Common myeloid progenitor, CD34-positive (primary cell): ENCODE results near the gene TMUB1.

Experiments used
- CTCF ChIA-PET: fragments of 350-600 bp; sonication (Branson Sonifier 250); formaldehyde crosslinking; loops from one replicate; lab custom pipeline; 2021; ENCODE audit warnings: antibody characterized with exemption; lab: Charles Lee
- POLR2A ChIA-PET: fragments of 350-600 bp; sonication (Branson Sonifier 250); formaldehyde crosslinking; loops from one replicate; lab custom pipeline; 2021; ENCODE audit warnings: antibody characterized with exemption; lab: Charles Lee
- DNase-seq, 3 donors: peaks; one replicate each; pipeline versions ENCODE4 v3.0.0 to v3.0.0-alpha.2; 2013
- H3K27ac ChIP-seq, 2 experiments: 1 replicate in 1 of 2; 2 replicates in 1 of 2; pipeline ENCODE4 v1.7.0; 2013; ENCODE audit warnings: inconsistent platforms in 2 of 2, low read length in 2 of 2, mild to moderate bottlenecking in 2 of 2, low read depth in 1 of 2, moderate library complexity in 1 of 2; ENCODE audit not compliant: severe bottlenecking in 2 of 2, insufficient read depth in 1 of 2, poor library complexity in 1 of 2
- H3K27me3 ChIP-seq, 5 experiments: replicated peaks in 2 of 5; 1 replicate in 3 of 5; 2 replicates in 2 of 5; pipeline versions ENCODE4 v1.6.1 to v1.7.0; 2013; ENCODE audit warnings: low read length in 4 of 5, mild to moderate bottlenecking in 2 of 5, moderate library complexity in 2 of 5, inconsistent platforms in 1 of 5; ENCODE audit not compliant: insufficient read depth in 5 of 5, control insufficient read depth in 4 of 5
- H3K36me3 ChIP-seq, 4 experiments: 1 replicate in 2 of 4; 2 replicates in 2 of 4; pipeline versions ENCODE4 v1.6.1 to v1.7.0; 2013; ENCODE audit warnings: low read length in 3 of 4, control low read depth in 1 of 4, mild to moderate bottlenecking in 1 of 4; ENCODE audit not compliant: control insufficient read depth in 4 of 4, insufficient read depth in 4 of 4
- H3K4me1 ChIP-seq, 4 experiments: 1 replicate in 3 of 4; 2 replicates in 1 of 4; pipeline versions ENCODE4 v1.6.1 to v1.7.1; 2013; ENCODE audit warnings: low read length in 3 of 4, mild to moderate bottlenecking in 3 of 4, control low read depth in 1 of 4, inconsistent platforms in 1 of 4, moderate library complexity in 1 of 4; ENCODE audit not compliant: control insufficient read depth in 4 of 4, insufficient read depth in 4 of 4; ENCODE audit errors: control extremely low read depth in 1 of 4
- H3K4me3 ChIP-seq, 7 experiments: 1 replicate in 4 of 7; 2 replicates in 3 of 7; pipeline versions ENCODE4 v1.5.1 to v1.7.0; 2013; ENCODE audit warnings: mild to moderate bottlenecking in 7 of 7, low read length in 6 of 7, moderate library complexity in 6 of 7, inconsistent platforms in 2 of 7, low read depth in 2 of 7, control low read depth in 1 of 7; ENCODE audit not compliant: insufficient read depth in 4 of 7, control insufficient read depth in 1 of 7; ENCODE audit errors: extremely low read depth in 1 of 7
- H3K9me3 ChIP-seq, 5 experiments: 1 replicate in 4 of 5; 2 replicates in 1 of 5; pipeline versions ENCODE4 v1.6.1 to v1.7.1; 2013; ENCODE audit warnings: low read length in 4 of 5, mild to moderate bottlenecking in 2 of 5, inconsistent platforms in 1 of 5, low read depth in 1 of 5, moderate library complexity in 1 of 5; ENCODE audit not compliant: control insufficient read depth in 4 of 5, insufficient read depth in 2 of 5; ENCODE audit errors: control extremely low read depth in 1 of 5
- whole genome bisulfite sequencing: methylation state at CpG from one replicate; pipeline ENCODE4 v1.1.5; 2013; ENCODE audit not compliant: insufficient coverage; 5-methylcytosine and 5-hydroxymethylcytosine counted together

The TMUB1 gene

DNA sequence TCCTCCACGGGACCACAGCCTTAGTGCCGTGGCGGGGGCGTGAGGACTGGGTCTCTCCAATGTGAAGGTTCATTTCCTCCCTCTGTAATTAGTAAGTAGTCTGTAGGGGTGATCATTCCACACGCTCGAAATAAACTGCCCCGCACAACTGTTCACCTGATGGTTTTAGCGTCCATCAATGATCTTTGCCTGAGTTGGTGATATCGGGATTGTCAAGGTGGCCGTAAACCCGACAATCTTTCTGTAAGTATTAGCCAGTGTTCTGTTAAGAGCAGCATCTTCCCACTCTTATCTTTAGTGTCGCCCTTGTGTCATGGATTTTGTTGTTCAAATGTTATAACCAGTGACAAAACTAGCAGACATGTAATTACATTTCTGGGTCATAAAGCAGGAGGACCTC, 20.7 kb upstream of the TMUB1 start:
- H3K4me1 ChIP-seq: peaks cover 0 to 25% (median 12%) of the 10 kb centered on the region in 4 experiments
- no peaks in the 10 kb centered on the region for H3K9me3 ChIP-seq
- 97% methylated on average over 11 of the region's 12 CpGs for WGBS
- ChIA-PET CTCF (interaction anchor here (0.6 to 5.2 kb wide), 7 partner anchors 9 to 352 kb away, joined by 3 to 72 read pairs (median 4); no protein-coding TSS in a partner anchor), POLR2A (interaction anchor here (1.1 to 1.3 kb wide), 2 partner anchors 14 to 94 kb away, joined by 3 read pairs; no protein-coding TSS in a partner anchor)
- peaks cover 0 to 4% (median 0%) of the 10 kb centered on the region in 4 experiments for H3K36me3 ChIP-seq
- no peaks in the 10 kb centered on the region for H3K27me3 ChIP-seq
- no peak overlapping the region for H3K4me3 ChIP-seq
- DNase-seq: no peak
- no peak overlapping the region for H3K27ac ChIP-seq

DNA sequence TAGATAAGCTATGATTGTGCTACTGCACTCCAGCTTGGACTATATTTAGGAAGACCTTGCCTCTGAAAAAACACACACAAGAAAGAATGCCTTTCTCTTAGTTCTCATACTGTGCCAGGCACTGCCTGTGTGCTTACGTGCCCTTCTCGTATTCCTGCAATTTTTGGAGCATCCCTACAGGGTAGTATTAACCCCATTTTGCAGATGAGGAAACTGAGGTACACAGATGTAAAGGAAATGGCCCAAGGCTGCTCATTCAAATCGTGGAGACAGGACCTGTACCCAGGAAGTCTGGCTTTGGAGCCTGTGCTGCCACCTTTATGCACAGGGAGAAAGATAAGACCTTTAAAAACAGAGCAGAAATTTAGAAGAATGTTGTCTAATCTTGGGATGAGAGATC, 19.7 kb upstream of the TMUB1 start:
- no peak for DNase-seq
- Histone ChIP-seq H3K27ac (no peak overlapping the region), H3K4me3 (no peak overlapping the region), H3K36me3 (peaks cover 0 to 4% (median 0%) of the 10 kb centered on the region in 4 experiments), H3K27me3 (no peaks in the 10 kb centered on the region), H3K4me1 (peaks cover 0 to 27% (median 12%) of the 10 kb centered on the region in 4 experiments), H3K9me3 (no peaks in the 10 kb centered on the region)
- ChIA-PET POLR2A (interaction anchor here (1.1 to 1.3 kb wide), 2 partner anchors 13 to 93 kb away, joined by 3 read pairs; no protein-coding TSS in a partner anchor), CTCF (interaction anchor here (0.9 to 5.2 kb wide), 8 partner anchors 10 to 138 kb away, joined by 3 to 72 read pairs (median 6); no protein-coding TSS in a partner anchor)
- 71% methylated on average over 3 of the region's 3 CpGs for WGBS

GRCh38 chr7:151101621-151102396, 18.5 kb upstream of the TMUB1 start:
- peaks cover 0 to 27% (median 13%) of the 10 kb centered on the region in 4 experiments for H3K4me1 ChIP-seq
- CTCF ChIA-PET: interaction anchor here (1.5 to 5.2 kb wide), 5 partner anchors 10 to 137 kb away, joined by 3 to 72 read pairs (median 6); no protein-coding TSS in a partner anchor
- H3K4me3 ChIP-seq: no peak overlapping the region
- H3K27me3 ChIP-seq: no peaks in the 10 kb centered on the region
- DNase-seq: no peak
- no peaks in the 10 kb centered on the region for H3K9me3 ChIP-seq
- 94% methylated on average over 22 of the region's 24 CpGs for WGBS
- POLR2A ChIA-PET: no interaction called here
- peaks cover 0 to 4% (median 0%) of the 10 kb centered on the region in 4 experiments for H3K36me3 ChIP-seq
- H3K27ac ChIP-seq: no peak overlapping the region

- Histone ChIP-seq H3K36me3 (peaks cover 0 to 4% (median 0%) of the 10 kb centered on the region in 4 experiments), H3K27ac (no peak overlapping the region), H3K27me3 (no peaks in the 10 kb centered on the region), H3K9me3 (no peaks in the 10 kb centered on the region), H3K4me3 (no peak overlapping the region), H3K4me1 (peaks cover 0 to 25% (median 11%) of the 10 kb centered on the region in 4 experiments)
- WGBS: 98% methylated on average over 10 of the region's 10 CpGs
- ChIA-PET CTCF (interaction anchor here (1.2 to 3.5 kb wide), 2 partner anchors 11 to 23 kb away, joined by 3 to 24 read pairs; no protein-coding TSS in a partner anchor), POLR2A (no interaction called here)
- no peak for DNase-seq
Observed at GRCh38 chr7:151100921-151101320, 17.6 kb upstream of the TMUB1 start.

GRCh38 chr7:151099486-151100211, 16.4 kb upstream of the TMUB1 start:
- 97% methylated on average over 18 of the region's 20 CpGs for WGBS
- Histone ChIP-seq H3K4me1 (peaks cover 0 to 12% (median 5%) of the 10 kb centered on the region in 4 experiments), H3K27me3 (no peaks in the 10 kb centered on the region), H3K27ac (no peak overlapping the region), H3K4me3 (no peak overlapping the region), H3K36me3 (peaks cover 0 to 3% (median 0%) of the 10 kb centered on the region in 4 experiments), H3K9me3 (no peaks in the 10 kb centered on the region)
- POLR2A ChIA-PET: no interaction called here
- no peak for DNase-seq
- CTCF ChIA-PET: interaction anchor here (1.1 to 3.5 kb wide), 3 partner anchors 12 to 25 kb away, joined by 3 to 24 read pairs (median 4); no protein-coding TSS in a partner anchor

GRCh38 chr7:151095828-151096475, 12.7 kb upstream of the TMUB1 start:
- Histone ChIP-seq H3K27me3 (no peaks in the 10 kb centered on the region), H3K36me3 (peaks cover 0 to 17% (median 3%) of the 10 kb centered on the region in 4 experiments), H3K4me3 (no peak overlapping the region), H3K27ac (no peak overlapping the region), H3K9me3 (no peaks in the 10 kb centered on the region), H3K4me1 (peaks cover 0 to 2% (median 1%) of the 10 kb centered on the region in 4 experiments)
- CTCF ChIA-PET: interaction anchor here (1.0 to 14.4 kb wide), 5 partner anchors 8 to 28 kb away, joined by 3 to 219 read pairs (median 4); no protein-coding TSS in a partner anchor
- 97% methylated on average over 16 of the region's 17 CpGs for WGBS
- DNase-seq: no peak
- POLR2A ChIA-PET: no interaction called here
